Endometrial microvascular endothelial cells (primary cell): ENCODE data around the gene FSD1L. TPM values are rescaled to one million over a fixed set of nuclear protein-coding genes. Genes with fewer than 3 reads are reported as not detected.

Source experiments
- in situ Hi-C: cut with HindIII; loops from 2 replicates; pipeline ENCODE4 v1.10.0; 2017; ENCODE audit warnings: low sequenced_read_pairs, low pct_unique_long_range_greater_than_20kb; ENCODE audit errors: inconsistent ontology term
- total RNA-seq: library from RNA; depleted of rRNA; stranded (reverse); fragments of >200 nt; gene quantifications from one replicate; pipeline ENCODE4 v1.2.3, GENCODE V29; 2015; ENCODE audit errors: inconsistent ontology term

FSD1L gene
- 1.1 TPM for total RNA-seq

GRCh38 chr9:105447814-105448812, at the start of gene FSD1L:
FSD1L (plus strand) TSS chr9:105448034; CDS start chr9:105448221, 187 bp downstream.
- in situ Hi-C loops, result no loop called here

- in situ Hi-C loops, result no loop called here
Measured at GRCh38 chr9:105399117-105399516, 48.7 kb upstream of the FSD1L start.

GRCh38 chr9:105401651-105402050, 46.2 kb upstream of the FSD1L start:
- in situ Hi-C loops, result no loop called here

- in situ Hi-C loops, result no loop called here
Measured at GRCh38 chr9:105403552-105404248, 44.1 kb upstream of the FSD1L start.

GRCh38 chr9:105405514-105406131, 42.2 kb upstream of the FSD1L start:
- in situ Hi-C loops, result no loop called here

GRCh38 chr9:105406369-105406768, 41.5 kb upstream of the FSD1L start:
- in situ Hi-C loops, result no loop called here

- in situ Hi-C loops, result no loop called here
Measured at GRCh38 chr9:105413525-105413924, 34.3 kb upstream of the FSD1L start.

GRCh38 chr9:105414947-105415661, 32.7 kb upstream of the FSD1L start:
- in situ Hi-C loops, result no loop called here

- in situ Hi-C loops, result no loop called here
Measured at GRCh38 chr9:105415662-105415980, 32.2 kb upstream of the FSD1L start.

GRCh38 chr9:105416840-105417239, 31.0 kb upstream of the FSD1L start:
- in situ Hi-C loops, result no loop called here

GRCh38 chr9:105418588-105419500, 29.0 kb upstream of the FSD1L start:
- in situ Hi-C loops, result no loop called here

GRCh38 chr9:105419816-105420597, 27.8 kb upstream of the FSD1L start:
- in situ Hi-C loops, result no loop called here

- in situ Hi-C loops, result no loop called here
Measured at GRCh38 chr9:105421154-105421553, 26.7 kb upstream of the FSD1L start.

GRCh38 chr9:105421864-105422263, 26.0 kb upstream of the FSD1L start:
- in situ Hi-C loops, result no loop called here

GRCh38 chr9:105425816-105426433, 21.9 kb upstream of the FSD1L start:
- in situ Hi-C loops, result no loop called here

GRCh38 chr9:105426657-105427056, 21.2 kb upstream of the FSD1L start:
- in situ Hi-C loops, result no loop called here
